GM23338 (cell line): ENCODE measurements around the gene SMARCC1. TPM values are rescaled to one million over a fixed set of nuclear protein-coding genes. Genes with fewer than 3 reads are reported as not detected.

ENCODE experiments used
- ATAC-seq: fragments of 200-7000 bp; cut with Tn5 transposase; 3 replicates; pipeline ENCODE4 v1.9.1; 2020
- DNase-seq: peaks from one replicate; pipeline ENCODE4 v3.0.0-alpha.2; 2015; ENCODE audit warnings: low spot score
- H2AFZ ChIP-seq: fragments of 200-600 bp; sonication (generic); 2 replicates; pipeline ENCODE4 v1.8.0; 2016; ENCODE audit warnings: antibody characterized with exemption, mild to moderate bottlenecking, moderate library complexity
- H3F3A ChIP-seq: fragments of 200-600 bp; sonication (generic); replicated peaks from 2 replicates; pipeline ENCODE4 v1.8.0; 2017; ENCODE audit warnings: antibody characterized with exemption, mixed run types, low read depth
- H3K27ac ChIP-seq: fragments of 200-600 bp; sonication (generic); 2 replicates; pipeline ENCODE4 v1.6.1; 2016; ENCODE audit warnings: low read depth
- H3K27me3 ChIP-seq: fragments of 200-600 bp; sonication (generic); 2 replicates; pipeline ENCODE4 v1.8.0; 2016; ENCODE audit warnings: mild to moderate bottlenecking, mixed run types, moderate library complexity; ENCODE audit not compliant: insufficient read depth
- H3K36me3 ChIP-seq: fragments of 200-600 bp; sonication (generic); 2 replicates; pipeline ENCODE4 v1.8.0; 2016; ENCODE audit warnings: mild to moderate bottlenecking; ENCODE audit not compliant: insufficient read depth
- H3K4me1 ChIP-seq: fragments of 200-600 bp; sonication (generic); 2 replicates; pipeline ENCODE4 v1.8.0; 2016; ENCODE audit warnings: mild to moderate bottlenecking, moderate library complexity; ENCODE audit not compliant: insufficient read depth
- H3K4me2 ChIP-seq: fragments of 200-600 bp; sonication (generic); 2 replicates; pipeline ENCODE4 v1.7.1; 2017; ENCODE audit warnings: mixed run types
- H3K4me3 ChIP-seq: fragments of 200-600 bp; sonication (generic); 2 replicates; pipeline ENCODE4 v1.6.1; 2016; ENCODE audit warnings: mixed run types
- H3K79me2 ChIP-seq: fragments of 200-600 bp; sonication (generic); replicated peaks from 2 replicates; pipeline ENCODE4 v1.8.0; 2017; ENCODE audit warnings: mild to moderate bottlenecking; ENCODE audit not compliant: insufficient read depth
- H3K9me2 ChIP-seq: fragments of 200-600 bp; sonication (generic); 2 replicates; pipeline ENCODE4 v1.8.0; 2017; ENCODE audit not compliant: insufficient read depth
- H4K20me1 ChIP-seq: fragments of 200-600 bp; sonication (generic); replicated peaks from 2 replicates; pipeline ENCODE4 v1.8.0; 2017; ENCODE audit warnings: mild to moderate bottlenecking; ENCODE audit not compliant: insufficient read depth
- H3K27ac Mint-ChIP-seq: 2 replicates; pipeline ENCODE4 v1.8.0; 2020; ENCODE audit warnings: inconsistent platforms, mild to moderate bottlenecking, moderate library complexity, mixed read lengths
- H3K27me3 Mint-ChIP-seq: 3 replicates; pipeline ENCODE4 v1.8.0; 2022; ENCODE audit warnings: low read depth, mild to moderate bottlenecking, moderate library complexity, mixed read lengths, inconsistent platforms; ENCODE audit not compliant: insufficient read depth, poor library complexity
- H3K36me3 Mint-ChIP-seq: 3 replicates; pipeline ENCODE4 v1.8.0; 2021; ENCODE audit warnings: low read depth, mild to moderate bottlenecking, inconsistent platforms, moderate library complexity, mixed read lengths
- H3K4me1 Mint-ChIP-seq: 3 replicates; pipeline ENCODE4 v1.8.0; 2020; ENCODE audit warnings: mild to moderate bottlenecking, inconsistent platforms, mixed read lengths
- H3K4me3 Mint-ChIP-seq: 3 replicates; pipeline ENCODE4 v1.8.0; 2021; ENCODE audit warnings: moderate library complexity, mild to moderate bottlenecking, inconsistent platforms, mixed read lengths
- H3K9me3 Mint-ChIP-seq: 3 replicates; pipeline ENCODE4 v1.8.0; 2020; ENCODE audit warnings: moderate library complexity, mild to moderate bottlenecking, inconsistent platforms, mixed read lengths
- CREB1 ChIP-seq: fragments of 250-450 bp; sonication (Bioruptor Pico); IDR thresholded peaks from 2 replicates; pipeline ENCODE4 v1.5.0; 2020; ENCODE audit warnings: low read depth, mild to moderate bottlenecking, moderate library complexity
- ETS1 ChIP-seq: IDR thresholded peaks from 2 replicates; pipeline ENCODE4 v1.6.1; 2016; ENCODE audit warnings: antibody characterized with exemption
- EZH2 ChIP-seq: fragments of 200-600 bp; sonication (generic); IDR thresholded peaks from one replicate; pipeline ENCODE4 v1.8.0; 2017; ENCODE audit warnings: antibody characterized with exemption, mild to moderate bottlenecking, low read depth; ENCODE audit not compliant: unreplicated experiment
- EZH2phosphoT487 ChIP-seq: fragments of 200-600 bp; sonication (generic); IDR thresholded peaks from one replicate; pipeline ENCODE4 v1.8.1; 2018; ENCODE audit warnings: antibody characterized with exemption; ENCODE audit not compliant: unreplicated experiment
- JUNB ChIP-seq: IDR thresholded peaks from one replicate; pipeline ENCODE4 v1.6.1; 2016; ENCODE audit warnings: antibody characterized with exemption; ENCODE audit not compliant: unreplicated experiment
- POLR2AphosphoS5 ChIP-seq: IDR thresholded peaks from 2 replicates; pipeline ENCODE4 v1.6.1; 2016; ENCODE audit warnings: antibody characterized with exemption, low read depth
- REST ChIP-seq: IDR thresholded peaks from one replicate; pipeline ENCODE4 v1.6.1; 2018; ENCODE audit warnings: antibody characterized with exemption; ENCODE audit not compliant: unreplicated experiment
- ZNF114 ChIP-seq: fragments of 250-450 bp; sonication (Bioruptor Pico); IDR thresholded peaks from 2 replicates; pipeline ENCODE4 v1.5.0; 2020; ENCODE audit warnings: mild to moderate bottlenecking, moderate library complexity
- ZNF331 ChIP-seq: fragments of 250-450 bp; sonication (Bioruptor Pico); IDR thresholded peaks from 2 replicates; pipeline ENCODE4 v1.5.0; 2020; ENCODE audit warnings: low read depth, mild to moderate bottlenecking, moderate library complexity
- ZNF462 ChIP-seq: fragments of 250-450 bp; sonication (Bioruptor Pico); IDR thresholded peaks from 2 replicates; pipeline ENCODE4 v1.5.0; 2020; ENCODE audit warnings: mild to moderate bottlenecking, moderate library complexity
- polyA plus RNA-seq: library from polyadenylated mRNA; unstranded; fragments of >200 nt; fragmentation: Nextera tagmentation; extraction: Ambion mirVana; gene quantifications from 2 replicates; pipeline ENCODE4 v1.2.1, GENCODE V29; 2016
- total RNA-seq: library from RNA; depleted of rRNA; stranded (reverse); fragments of >200 nt; shearing (Covaris generic); gene quantifications from 2 replicates; pipeline ENCODE4 v1.2.3, GENCODE V29; 2014

The SMARCC1 gene
- total and polyA plus RNA-seq, 2 experiments from 2014 or later, result 105 to 171 TPM

GRCh38 chr3:47747558-47747957 lies 34.1 kb downstream of the SMARCC1 start (continued):
- TF ChIP-seq REST (no peak), JUNB (no peak)

GRCh38 chr3:47746264-47746663 lies 35.4 kb downstream of the SMARCC1 start:
- no peaks in the 10 kb centered on the region for H3K27me3 ChIP-seq
- Mint-ChIP-seq H3K9me3 (no peaks in the 10 kb centered on the region), H3K27ac (no peak overlapping the region), H3K27me3 (no peaks in the 10 kb centered on the region), H3K36me3 (peaks cover 54% of the 10 kb centered on the region), H3K4me1 (no peaks in the 10 kb centered on the region; the same call in 2 of the 3 replicates), H3K4me3 (no peak overlapping the region)
- H3F3A ChIP-seq, result peaks cover 34% of the 10 kb centered on the region
- no peak overlapping the region for H2AFZ ChIP-seq
- peaks cover 100% of the 10 kb centered on the region for H3K79me2 ChIP-seq
- no peak overlapping the region for H3K4me2 ChIP-seq
- peaks cover 82% of the 10 kb centered on the region for H4K20me1 ChIP-seq
- no peaks in the 10 kb centered on the region for H3K4me1 ChIP-seq
- H3K27ac ChIP-seq, result no peak overlapping the region; the same call in 1 of the 2 replicates
- DNase-seq (no peak), ATAC-seq (no peak)
- H3K36me3 ChIP-seq, result peaks cover 16% of the 10 kb centered on the region
- no peak overlapping the region for H3K4me3 ChIP-seq
- H3K9me2 ChIP-seq, result no peaks in the 10 kb centered on the region
- no peak for TF ChIP-seq EZH2phosphoT487
- no peak for TF ChIP-seq REST
- TF ChIP-seq ZNF114, result no peak
- no peak for TF ChIP-seq ZNF462 (CRISPR knock-in tag)
- TF ChIP-seq JUNB, result no peak
- TF ChIP-seq ZNF331 (CRISPR knock-in tag), result no peak
- TF ChIP-seq POLR2AphosphoS5, result no peak
- no peak for TF ChIP-seq EZH2
- no peak for TF ChIP-seq ETS1
- TF ChIP-seq CREB1, result no peak
